ENCODE results near the gene SEMA4G.

The SEMA4G gene

GRCh38 chr10:101003639-101004206 is 34.4 kb downstream of the SEMA4G start:
- DNase-seq (ENCODE audit: low spot score): no peak
- TF ChIP-seq CTCF (IDR thresholded peaks at IDR 0.05; ENCODE audit: extremely low read depth, missing control alignments): no peak

DNA sequence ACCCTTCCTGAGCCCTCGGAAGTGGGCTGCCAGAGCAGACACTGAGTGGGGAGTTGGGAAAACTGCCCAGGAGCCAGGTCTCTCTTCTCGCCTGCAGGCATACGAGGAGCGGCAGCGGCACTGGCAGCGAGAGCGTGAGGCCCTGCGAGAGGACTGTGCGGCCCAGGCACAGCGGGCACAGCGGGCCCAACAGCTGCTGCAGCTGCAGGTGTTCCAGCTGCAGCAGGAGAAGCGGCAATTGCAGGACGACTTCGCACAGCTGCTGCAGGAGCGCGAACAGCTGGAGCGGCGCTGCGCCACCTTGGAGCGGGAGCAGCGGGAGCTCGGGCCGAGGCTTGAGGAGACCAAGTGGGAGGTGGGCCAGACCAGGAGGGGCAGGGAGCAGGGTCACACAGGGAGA is 36.1 kb downstream of the SEMA4G start:
- no peak for TF ChIP-seq CTCF (IDR thresholded peaks at IDR 0.05; ENCODE audit: extremely low read depth, missing control alignments)
- DNase-seq (ENCODE audit: low spot score): no peak

GRCh38 chr10:101005869-101006567 is 36.7 kb downstream of the SEMA4G start:
- no peak for TF ChIP-seq CTCF (IDR thresholded peaks at IDR 0.05; ENCODE audit: extremely low read depth, missing control alignments)
- DNase-seq (ENCODE audit: low spot score): no peak

DNA sequence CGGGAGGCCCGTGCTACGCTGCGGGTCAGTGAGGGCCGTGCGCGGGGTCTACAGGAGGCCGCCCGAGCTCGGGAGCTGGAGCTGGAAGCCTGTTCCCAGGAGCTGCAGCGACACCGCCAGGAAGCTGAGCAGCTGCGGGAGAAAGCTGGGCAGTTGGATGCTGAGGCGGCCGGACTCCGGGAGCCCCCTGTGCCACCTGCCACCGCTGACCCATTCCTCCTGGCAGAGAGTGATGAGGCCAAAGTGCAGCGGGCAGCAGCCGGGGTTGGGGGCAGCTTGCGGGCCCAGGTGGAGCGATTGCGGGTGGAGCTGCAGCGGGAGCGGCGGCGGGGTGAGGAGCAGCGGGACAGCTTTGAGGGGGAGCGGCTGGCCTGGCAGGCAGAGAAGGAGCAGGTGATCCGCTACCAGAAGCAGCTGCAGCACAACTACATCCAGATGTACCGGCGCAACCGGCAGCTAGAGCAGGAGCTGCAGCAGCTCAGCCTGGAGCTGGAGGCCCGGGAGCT is 37.3 kb downstream of the SEMA4G start:
- no peak for DNase-seq (ENCODE audit: low spot score)
- no peak for TF ChIP-seq CTCF (IDR thresholded peaks at IDR 0.05; ENCODE audit: extremely low read depth, missing control alignments)

DNA sequence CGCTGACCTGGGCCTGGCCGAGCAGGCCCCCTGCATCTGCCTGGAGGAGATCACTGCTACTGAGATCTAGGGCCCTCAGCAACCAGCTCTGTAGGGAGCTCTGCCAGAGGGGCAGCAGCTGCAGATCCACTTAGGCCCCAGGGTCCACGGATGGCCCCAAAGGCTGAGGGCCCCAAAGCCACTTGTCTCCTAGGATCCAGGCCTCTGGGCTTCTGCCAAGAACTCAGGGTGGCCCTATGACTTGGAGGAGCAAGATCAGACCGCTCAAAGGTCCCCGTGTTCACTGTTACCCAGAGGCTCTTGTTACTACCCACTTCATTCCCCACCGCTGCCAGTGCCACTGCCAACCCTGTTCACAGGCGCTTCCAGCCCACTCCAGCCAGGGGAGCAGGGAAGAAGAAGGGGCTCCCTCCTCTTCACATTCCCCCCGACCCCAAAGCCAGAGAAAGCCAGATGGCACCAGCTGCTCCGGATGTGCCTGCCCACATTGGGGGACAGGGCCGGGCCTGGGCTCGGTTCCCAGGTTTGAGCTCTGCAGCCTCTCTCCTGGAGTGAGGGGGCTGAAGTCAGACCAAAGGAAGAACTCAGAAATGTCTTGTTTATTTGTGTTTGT is 37.9 kb downstream of the SEMA4G start:
- DNase-seq (ENCODE audit: low spot score): no peak
- TF ChIP-seq CTCF (IDR thresholded peaks at IDR 0.05; ENCODE audit: extremely low read depth, missing control alignments): no peak

DNA sequence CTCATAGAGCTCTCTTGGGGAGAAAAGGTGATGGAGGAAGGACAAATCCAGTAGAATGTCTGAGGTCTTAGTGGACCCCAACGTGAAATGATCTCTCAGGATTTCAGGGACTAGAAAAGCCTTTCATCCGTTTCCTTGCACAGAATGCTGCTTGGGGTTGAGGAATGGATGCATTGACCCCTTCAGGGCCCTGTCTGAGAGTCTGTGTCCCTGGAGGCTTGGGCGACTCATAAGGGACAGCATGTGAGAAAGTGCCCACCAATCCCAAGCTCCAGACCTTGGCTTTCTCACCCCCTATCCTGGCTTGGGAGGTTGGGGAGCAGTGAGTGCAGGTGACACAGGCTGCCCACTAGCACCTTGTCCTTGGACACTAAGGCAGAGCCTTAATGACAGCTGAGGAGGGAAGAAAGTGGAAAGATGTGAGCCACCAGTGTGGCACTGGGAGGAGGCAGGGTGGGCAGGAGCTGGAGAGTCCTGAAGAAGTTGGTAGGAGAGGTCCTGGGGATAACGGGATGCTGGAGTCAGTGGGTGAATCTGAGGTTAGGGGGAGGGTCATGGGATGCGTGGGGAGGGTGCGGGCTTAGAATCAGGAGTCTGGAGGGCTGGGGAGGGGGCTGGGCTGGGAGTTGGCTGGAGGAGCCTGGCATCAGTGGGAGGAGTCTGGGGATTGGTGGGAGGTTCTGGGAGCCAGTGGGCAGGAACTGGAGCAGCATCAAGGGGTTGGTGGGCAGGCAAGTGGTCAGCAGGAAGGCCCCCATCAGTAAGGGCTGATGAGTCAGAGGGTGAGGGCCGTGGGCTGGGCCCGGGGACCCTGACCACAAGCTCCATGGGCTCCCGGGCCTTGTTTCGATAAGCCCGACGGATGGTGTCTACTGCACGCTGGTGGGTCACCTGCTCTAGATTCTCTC is 38.9 kb downstream of the SEMA4G start:
- no peak for DNase-seq (ENCODE audit: low spot score)
- no peak for TF ChIP-seq CTCF (IDR thresholded peaks at IDR 0.05; ENCODE audit: extremely low read depth, missing control alignments)
